ENCODE results near the gene NEDD4L.

DNA sequence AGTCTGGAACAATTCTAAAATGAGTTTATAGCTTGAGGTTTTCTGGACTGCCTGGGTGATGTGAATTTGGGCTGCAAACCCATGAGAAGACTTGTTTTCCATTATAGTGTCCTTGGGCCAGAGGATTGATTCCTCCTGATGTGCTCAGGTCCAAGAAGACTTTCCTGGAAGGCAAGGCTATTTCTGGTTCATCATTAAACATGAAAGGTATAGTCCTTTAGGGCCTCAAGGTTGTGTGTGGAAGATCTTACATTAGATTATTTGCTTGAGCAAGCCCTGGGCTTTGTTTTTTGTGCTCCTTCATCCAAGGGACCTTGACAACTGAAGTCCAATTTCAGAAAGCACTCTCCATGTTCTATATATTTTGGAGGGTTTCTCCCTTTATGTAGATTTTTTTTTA lies 26.8 kb upstream of the NEDD4L start:
- TF ChIP-seq, protein P1, sequence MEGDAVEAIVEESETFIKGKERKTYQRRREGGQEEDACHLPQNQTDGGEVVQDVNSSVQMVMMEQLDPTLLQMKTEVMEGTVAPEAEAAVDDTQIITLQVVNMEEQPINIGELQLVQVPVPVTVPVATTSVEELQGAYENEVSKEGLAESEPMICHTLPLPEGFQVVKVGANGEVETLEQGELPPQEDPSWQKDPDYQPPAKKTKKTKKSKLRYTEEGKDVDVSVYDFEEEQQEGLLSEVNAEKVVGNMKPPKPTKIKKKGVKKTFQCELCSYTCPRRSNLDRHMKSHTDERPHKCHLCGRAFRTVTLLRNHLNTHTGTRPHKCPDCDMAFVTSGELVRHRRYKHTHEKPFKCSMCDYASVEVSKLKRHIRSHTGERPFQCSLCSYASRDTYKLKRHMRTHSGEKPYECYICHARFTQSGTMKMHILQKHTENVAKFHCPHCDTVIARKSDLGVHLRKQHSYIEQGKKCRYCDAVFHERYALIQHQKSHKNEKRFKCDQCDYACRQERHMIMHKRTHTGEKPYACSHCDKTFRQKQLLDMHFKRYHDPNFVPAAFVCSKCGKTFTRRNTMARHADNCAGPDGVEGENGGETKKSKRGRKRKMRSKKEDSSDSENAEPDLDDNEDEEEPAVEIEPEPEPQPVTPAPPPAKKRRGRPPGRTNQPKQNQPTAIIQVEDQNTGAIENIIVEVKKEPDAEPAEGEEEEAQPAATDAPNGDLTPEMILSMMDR (conservative IDR thresholded peaks at IDR 0.05): no peak
- no peak for TF ChIP-seq EZH2 (IDR thresholded peaks at IDR 0.05; ENCODE audit: low read depth)

All from PC-9 (cell line).